Large intestine (tissue), 3 donors: Measurements from ENCODE around the gene ABHD12B. TPM values are rescaled to one million over a fixed set of nuclear protein-coding genes. Genes with fewer than 3 reads are reported as not detected.
"Not testable (repeated sequence)": the region's sequence is repeated elsewhere in the genome, so short reads cannot be mapped to it uniquely, and the experiment has no call there.

Experiments
- DNase-seq, 2 donors: peaks; one replicate each; pipeline versions ENCODE4 v3.0.0 to v3.0.0-alpha.2; 2013
- H3K27ac ChIP-seq: one replicate; pipeline ENCODE4 v1.5.1; 2013; ENCODE audit warnings: low read length
- H3K27me3 ChIP-seq: 2 replicates; pipeline ENCODE4 v1.6.1; 2013; ENCODE audit warnings: low read length; ENCODE audit not compliant: control insufficient read depth, insufficient read depth
- H3K36me3 ChIP-seq: 2 replicates; pipeline ENCODE4 v1.6.1; 2013; ENCODE audit warnings: low read length; ENCODE audit not compliant: control insufficient read depth, insufficient read depth
- H3K4me1 ChIP-seq: one replicate; pipeline ENCODE4 v1.6.1; 2013; ENCODE audit warnings: low read length; ENCODE audit not compliant: control insufficient read depth, insufficient read depth
- H3K4me3 ChIP-seq: one replicate; pipeline ENCODE4 v1.5.1; 2013; ENCODE audit warnings: low read length
- H3K9me3 ChIP-seq: one replicate; pipeline ENCODE4 v1.6.1; 2013; ENCODE audit warnings: mild to moderate bottlenecking, low read depth, low read length, moderate library complexity; ENCODE audit not compliant: control insufficient read depth
- WGBS: methylation state at CpG from one replicate; pipeline ENCODE4 v1.1.5; 2013; ENCODE audit warnings: low lambda C conversion rate; ENCODE audit not compliant: insufficient coverage; 5-methylcytosine and 5-hydroxymethylcytosine counted together
- polyA plus RNA-seq: library from polyadenylated mRNA; unstranded; fragments of 120-200 nt; gene quantifications from one replicate; pipeline ENCODE4 v1.2.1, GENCODE V29; 2013

ABHD12B gene
- polyA plus RNA-seq, 1 donor, result 0.52 TPM

DNA sequence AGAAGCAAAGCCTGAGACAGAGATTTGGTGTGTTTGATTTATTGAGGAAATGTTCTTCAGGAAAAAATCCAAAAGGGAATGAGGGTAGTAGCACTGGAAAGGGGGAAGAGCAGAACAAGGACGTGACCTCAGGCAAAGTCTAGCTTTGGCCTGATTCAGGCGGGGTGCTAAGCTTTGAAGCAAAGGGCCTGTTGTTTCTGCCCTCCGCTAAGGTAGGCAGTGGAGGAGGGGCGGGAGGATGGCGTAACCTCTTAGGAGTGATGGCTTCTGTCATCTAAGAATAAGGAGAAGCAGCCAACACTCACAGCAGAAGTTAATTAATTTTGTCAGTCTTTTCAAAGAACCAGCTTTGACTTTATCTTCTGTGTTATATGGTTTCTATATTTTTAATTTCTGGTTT, 20.4 kb downstream of the ABHD12B start:
- DNase-seq, result no peak
- no peaks in the 10 kb centered on the region for H3K4me1 ChIP-seq
- 55% methylated on average over 2 of the region's 5 CpGs for WGBS
- H3K36me3 ChIP-seq, result no peaks in the 10 kb centered on the region
- H3K9me3 ChIP-seq, result no peaks in the 10 kb centered on the region
- H3K4me3 ChIP-seq, result no peak overlapping the region
- H3K27me3 ChIP-seq, result no peaks in the 10 kb centered on the region
- no peak overlapping the region for H3K27ac ChIP-seq

GRCh38 chr14:50896421-50896820, 24.6 kb downstream of the ABHD12B start:
- DNase-seq, H3K36me3 ChIP-seq, H3K27ac ChIP-seq, H3K9me3 ChIP-seq, H3K4me3 ChIP-seq, H3K4me1 ChIP-seq, H3K27me3 ChIP-seq: not testable (repeated sequence)
- no CpG with 5 or more reads among the region's 7 CpGs for WGBS

DNA sequence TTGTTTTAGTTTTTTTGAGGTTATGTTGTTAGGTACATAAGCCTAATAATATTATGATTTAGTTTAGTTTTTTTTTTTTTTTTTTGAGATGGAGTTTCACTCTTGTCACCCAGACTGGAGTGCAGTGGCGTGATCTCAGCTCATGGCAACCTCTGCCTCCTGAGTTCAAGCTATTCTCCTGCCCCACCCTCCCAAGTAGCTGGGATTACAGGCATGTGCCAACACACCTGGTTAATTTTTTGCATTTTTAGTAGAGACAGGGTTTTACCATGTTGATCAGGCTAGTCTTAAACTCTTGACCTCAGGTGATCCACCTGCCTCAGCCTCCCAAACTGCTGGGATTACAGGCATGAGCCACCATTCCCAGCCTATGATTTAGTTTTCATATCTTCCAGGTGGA, 25.2 kb downstream of the ABHD12B start:
- not testable (repeated sequence) for DNase-seq, H3K27ac ChIP-seq, H3K36me3 ChIP-seq, H3K4me3 ChIP-seq, H3K9me3 ChIP-seq, H3K4me1 ChIP-seq, H3K27me3 ChIP-seq
- no CpG with 5 or more reads among the region's 1 CpG for WGBS

DNA sequence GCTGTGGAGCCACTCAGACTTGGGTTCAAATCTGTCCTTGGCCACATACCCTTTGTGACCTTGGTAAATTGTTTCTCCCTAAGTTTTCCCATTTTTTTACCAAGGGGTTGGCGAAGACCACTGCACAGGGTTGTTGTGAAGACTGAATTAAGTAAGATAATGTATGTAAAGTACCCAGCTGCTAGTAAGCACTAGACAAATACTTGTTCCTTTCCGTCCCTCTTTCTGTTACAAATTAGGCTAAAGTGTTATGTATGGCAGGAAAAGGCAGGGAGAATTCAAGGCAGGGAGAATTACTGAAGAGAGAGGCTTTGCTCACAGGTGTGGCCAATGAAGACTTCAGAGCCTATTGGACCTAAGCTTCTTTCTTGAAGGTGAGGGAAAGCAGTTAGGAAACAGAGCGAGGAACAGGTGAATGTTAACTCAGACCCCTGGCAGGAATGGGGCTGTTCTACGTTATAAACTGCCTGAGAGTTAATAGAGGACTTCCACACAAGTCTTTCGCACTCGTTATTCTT, 25.9 kb downstream of the ABHD12B start:
- H3K4me1 ChIP-seq, result no peaks in the 10 kb centered on the region
- WGBS, result no CpG with 5 or more reads among the region's 6 CpGs
- no peak overlapping the region for H3K4me3 ChIP-seq
- no peaks in the 10 kb centered on the region for H3K27me3 ChIP-seq
- no peaks in the 10 kb centered on the region for H3K9me3 ChIP-seq
- no peaks in the 10 kb centered on the region for H3K36me3 ChIP-seq
- DNase-seq, result no peak
- H3K27ac ChIP-seq, result no peak overlapping the region

DNA sequence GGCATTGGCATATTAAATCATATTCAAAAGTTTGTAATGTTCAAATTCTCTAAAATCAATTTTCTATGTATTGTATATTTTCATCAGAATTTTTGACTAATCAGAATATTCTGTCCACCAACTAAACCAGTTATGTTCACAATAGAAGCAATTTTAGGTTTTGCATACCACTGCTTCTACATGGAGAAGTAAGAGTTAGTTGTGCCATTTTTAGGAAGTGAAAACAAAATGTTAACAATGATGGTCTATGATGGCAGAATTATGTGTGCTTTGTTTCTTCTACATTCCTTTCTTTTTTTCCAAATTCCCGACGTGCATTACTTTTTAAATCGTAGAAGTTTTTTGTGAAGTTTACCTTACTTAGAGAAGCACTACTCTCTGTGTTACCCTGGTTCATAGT, 29.5 kb downstream of the ABHD12B start:
- no peak for DNase-seq
- Histone ChIP-seq H3K9me3 (no peaks in the 10 kb centered on the region), H3K27me3 (no peaks in the 10 kb centered on the region), H3K4me3 (no peak overlapping the region), H3K27ac (no peak overlapping the region), H3K4me1 (no peaks in the 10 kb centered on the region), H3K36me3 (no peaks in the 10 kb centered on the region)
- WGBS, result 100% methylated on average over 3 of the region's 3 CpGs

GRCh38 chr14:50904719-50905118, 32.9 kb downstream of the ABHD12B start:
- Histone ChIP-seq H3K27me3 (no peaks in the 10 kb centered on the region), H3K27ac (no peak overlapping the region), H3K36me3 (no peaks in the 10 kb centered on the region), H3K4me3 (no peak overlapping the region), H3K9me3 (no peaks in the 10 kb centered on the region), H3K4me1 (no peaks in the 10 kb centered on the region)
- DNase-seq, result no peak

DNA sequence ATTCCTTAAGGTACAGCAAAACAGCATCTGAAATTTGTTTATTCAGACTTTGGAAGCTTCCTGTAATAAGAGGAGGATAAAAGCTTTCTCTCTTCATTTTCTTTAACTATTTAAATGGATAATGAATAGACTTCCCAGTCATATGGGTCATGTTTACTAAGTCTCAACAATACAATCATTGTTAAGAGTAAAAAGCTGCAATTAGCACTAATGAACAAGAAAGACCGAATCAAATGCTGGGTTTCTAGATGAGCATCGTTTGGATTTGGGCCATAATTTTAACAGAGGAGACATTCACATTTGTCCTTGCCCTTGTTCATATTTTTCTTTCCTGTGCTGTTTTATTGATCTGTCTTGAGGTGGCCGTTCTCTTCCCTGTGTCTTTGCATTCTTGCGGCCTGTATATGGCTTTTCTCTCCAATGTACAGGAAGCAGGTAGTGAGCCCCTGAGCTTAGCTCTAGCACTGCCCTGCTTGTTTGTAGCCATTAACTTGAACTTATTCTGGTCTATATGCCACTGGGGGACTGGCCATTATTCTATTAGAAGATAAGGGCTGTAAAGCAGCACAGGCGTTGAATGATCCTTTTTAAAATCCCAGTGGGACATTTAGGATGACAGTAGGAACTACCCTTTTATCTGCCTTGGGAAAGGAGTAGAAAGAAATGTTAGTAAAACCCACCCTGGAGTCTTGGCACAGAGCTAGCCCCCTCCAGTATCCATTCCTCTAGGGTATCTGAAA, 34.6 kb downstream of the ABHD12B start:
- no peaks in the 10 kb centered on the region for H3K4me1 ChIP-seq
- no peak overlapping the region for H3K4me3 ChIP-seq
- no peaks in the 10 kb centered on the region for H3K9me3 ChIP-seq
- no peak overlapping the region for H3K27ac ChIP-seq
- no peak for DNase-seq
- peaks cover 2% of the 10 kb centered on the region for H3K27me3 ChIP-seq
- peaks cover 2% of the 10 kb centered on the region for H3K36me3 ChIP-seq
- WGBS, result 76% methylated on average over 3 of the region's 5 CpGs

- H3K4me1 ChIP-seq, result no peaks in the 10 kb centered on the region
- H3K36me3 ChIP-seq, result peaks cover 2% of the 10 kb centered on the region
- 40% methylated on average over 1 of the region's 5 CpGs for WGBS
- no peak overlapping the region for H3K4me3 ChIP-seq
- H3K9me3 ChIP-seq, result no peaks in the 10 kb centered on the region
- DNase-seq, result no peak
- no peak overlapping the region for H3K27ac ChIP-seq
- H3K27me3 ChIP-seq, result peaks cover 2% of the 10 kb centered on the region
Observed at GRCh38 chr14:50910495-50911420, 38.9 kb downstream of the ABHD12B start.

DNA sequence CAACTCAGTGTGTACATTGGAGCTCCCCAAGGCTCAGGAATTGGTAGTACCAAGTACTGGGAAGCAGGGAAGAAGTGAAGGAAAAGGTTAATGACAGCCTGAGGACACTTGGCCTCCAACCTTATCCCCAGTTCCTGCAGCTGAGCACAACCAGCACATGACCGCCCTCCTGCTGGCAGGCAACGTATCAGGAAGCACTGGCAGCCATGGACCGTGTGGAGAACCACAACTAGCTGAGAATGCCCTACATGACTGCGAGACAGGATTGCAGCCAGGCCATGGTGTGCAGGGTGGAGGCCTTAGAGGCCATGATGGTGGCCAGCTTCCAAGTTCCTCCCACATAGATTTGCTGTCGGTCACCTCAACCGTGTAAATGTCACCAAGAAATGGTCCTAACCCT, 45.6 kb downstream of the ABHD12B start:
- Histone ChIP-seq H3K27ac (no peak overlapping the region), H3K4me1 (no peaks in the 10 kb centered on the region), H3K27me3 (no peaks in the 10 kb centered on the region), H3K4me3 (no peak overlapping the region), H3K36me3 (no peaks in the 10 kb centered on the region), H3K9me3 (no peaks in the 10 kb centered on the region)
- no CpG with 5 or more reads among the region's 6 CpGs for WGBS
- DNase-seq, result no peak

DNA sequence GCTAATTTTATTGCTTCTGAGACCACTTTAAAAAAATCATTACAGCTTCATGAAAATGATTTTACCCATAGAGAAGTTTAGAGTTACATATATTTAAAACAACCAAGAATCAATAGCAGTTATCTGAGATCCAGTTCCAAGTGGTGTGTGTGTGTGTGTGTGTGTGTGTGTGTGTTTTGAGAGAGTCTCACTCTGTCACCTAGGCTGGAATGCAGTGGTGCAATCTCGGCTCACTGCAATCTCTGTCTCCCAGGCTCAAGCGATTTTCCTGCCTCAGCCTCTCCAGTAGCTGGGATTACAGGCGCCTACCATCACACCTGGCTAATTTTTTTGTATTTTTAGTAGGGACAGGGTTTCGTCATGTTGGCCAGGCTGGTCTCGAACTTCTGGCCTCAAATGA, 47.7 kb downstream of the ABHD12B start:
- H3K27me3 ChIP-seq, H3K27ac ChIP-seq, H3K4me1 ChIP-seq, H3K36me3 ChIP-seq, H3K4me3 ChIP-seq, H3K9me3 ChIP-seq, DNase-seq: not testable (repeated sequence)
- WGBS, result no CpG with 5 or more reads among the region's 5 CpGs
